Stimulated activated CD8-positive, alpha-beta memory T cell treated with anti-CD3 and anti-CD28 coated beads, Interleukin-12 subunit alpha, Interleukin-12 subunit beta, amount 100 ng/mL, for 24 hours (primary cell): ENCODE results near the gene SPON1.

Experiments used
- DNase-seq: peaks from one replicate; pipeline ENCODE4 v3.0.0-alpha.2; 2020; ENCODE audit errors: extremely low read depth

Gene SPON1

DNA sequence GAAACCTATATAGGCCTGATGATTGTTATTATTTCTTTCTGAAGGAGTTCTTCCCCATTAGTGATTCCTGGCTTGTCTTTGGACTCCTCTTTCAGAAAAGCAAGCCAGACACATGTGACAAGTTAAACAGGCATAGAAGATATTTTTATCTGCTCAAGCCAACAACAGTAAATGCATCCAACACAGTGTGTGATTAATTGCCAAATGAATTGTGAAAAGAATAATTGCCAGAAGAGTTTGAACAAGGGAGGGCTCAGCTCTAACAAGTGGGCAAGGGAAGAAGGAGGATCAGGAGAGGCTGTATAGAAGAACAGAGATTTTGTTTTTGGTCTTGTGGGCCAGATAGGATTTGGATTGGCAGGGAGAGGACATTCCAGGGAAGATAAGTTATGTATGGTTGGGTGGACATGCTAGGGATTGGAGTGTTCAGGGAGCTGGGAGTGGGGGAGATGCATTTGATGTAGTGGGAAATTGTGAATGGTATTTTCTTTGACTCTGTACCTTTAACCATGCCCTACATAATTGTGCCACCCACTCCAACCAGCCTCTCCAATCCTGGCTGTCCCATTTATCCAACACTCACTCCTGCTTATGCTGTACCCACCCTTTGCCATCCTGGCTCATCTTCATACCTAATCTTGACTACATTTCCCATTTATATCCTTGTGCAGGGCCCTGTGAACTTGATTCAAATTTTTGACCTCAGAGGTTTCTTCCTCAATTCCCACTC, 223.7 kb downstream of the SPON1 start:
- no peak for DNase-seq

DNA sequence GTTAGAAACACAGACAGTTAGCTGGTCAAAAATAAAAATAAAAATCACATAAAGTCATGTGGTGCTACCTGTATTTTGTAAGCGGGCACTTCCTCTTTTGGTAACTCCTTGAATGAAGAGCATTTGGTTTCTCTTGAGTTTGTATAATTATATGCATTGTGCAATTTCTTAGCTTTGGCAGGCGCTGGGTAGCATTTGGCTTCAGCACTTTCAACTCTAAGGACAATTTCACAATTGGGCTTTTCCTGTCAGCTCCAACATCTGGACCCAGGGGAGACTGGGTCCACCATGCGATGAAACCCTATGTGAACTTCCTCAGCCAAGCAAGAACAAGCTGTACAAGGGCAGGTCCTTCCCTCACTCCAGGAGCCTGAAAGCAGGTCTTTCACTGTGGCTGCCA, 227.4 kb downstream of the SPON1 start:
- no peak for DNase-seq

DNA sequence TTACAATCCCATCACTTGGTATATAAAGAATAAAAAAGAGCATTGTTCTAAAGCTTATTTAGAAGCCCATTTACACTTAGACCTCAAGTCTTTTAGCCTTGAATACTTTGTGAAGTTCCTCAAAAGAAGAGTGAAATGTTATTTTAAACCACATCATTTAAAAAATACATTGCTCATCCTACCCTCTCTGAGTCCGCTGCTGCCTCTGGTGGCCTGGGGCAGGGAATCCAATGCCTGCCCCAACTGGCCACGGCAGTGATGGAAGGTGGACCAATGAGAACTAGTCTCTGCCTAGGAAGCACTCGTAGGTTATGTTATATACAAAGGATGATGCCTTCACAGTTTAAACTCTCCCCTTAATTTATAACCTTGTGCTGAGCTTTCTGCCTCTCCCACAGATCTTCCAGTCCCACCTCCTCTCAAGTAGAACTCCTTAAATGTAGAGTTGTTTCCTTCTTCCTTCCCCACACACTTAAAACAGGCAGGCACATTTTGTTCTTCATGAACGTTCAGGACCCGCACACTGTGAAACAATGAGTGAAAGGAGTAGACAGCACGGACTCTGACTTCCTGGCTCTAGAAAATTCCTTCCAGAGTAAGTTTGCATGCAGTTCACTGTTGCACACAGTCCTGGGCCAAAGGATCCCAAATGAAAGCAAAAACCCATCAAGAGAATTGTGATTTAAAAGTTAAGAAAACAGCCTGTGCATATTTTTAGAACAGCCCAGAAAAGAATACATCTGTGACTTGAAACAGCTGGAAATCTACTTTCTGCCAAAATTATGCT, 228.7 kb downstream of the SPON1 start:
- DNase-seq, result no peak

DNA sequence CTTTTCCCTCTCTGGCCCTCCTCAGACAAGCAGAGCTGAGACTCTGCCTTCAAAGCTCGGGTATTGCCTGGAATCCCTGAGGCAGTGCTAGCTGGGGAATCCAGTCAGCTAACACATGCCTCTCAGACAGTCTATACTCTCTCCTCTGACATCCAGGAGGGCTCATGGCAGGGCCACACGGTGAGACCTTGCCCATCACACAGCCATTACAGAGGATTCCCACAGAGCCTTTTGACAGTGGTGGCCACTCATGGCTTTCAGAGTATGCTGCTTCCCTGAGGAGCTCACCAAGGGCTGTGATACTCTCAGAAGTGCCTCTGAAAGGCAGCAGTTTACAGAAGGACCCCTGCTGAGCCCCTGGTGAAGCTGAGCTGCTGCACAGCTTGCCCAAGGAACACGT, 231.1 kb downstream of the SPON1 start:
- DNase-seq, result no peak

DNA sequence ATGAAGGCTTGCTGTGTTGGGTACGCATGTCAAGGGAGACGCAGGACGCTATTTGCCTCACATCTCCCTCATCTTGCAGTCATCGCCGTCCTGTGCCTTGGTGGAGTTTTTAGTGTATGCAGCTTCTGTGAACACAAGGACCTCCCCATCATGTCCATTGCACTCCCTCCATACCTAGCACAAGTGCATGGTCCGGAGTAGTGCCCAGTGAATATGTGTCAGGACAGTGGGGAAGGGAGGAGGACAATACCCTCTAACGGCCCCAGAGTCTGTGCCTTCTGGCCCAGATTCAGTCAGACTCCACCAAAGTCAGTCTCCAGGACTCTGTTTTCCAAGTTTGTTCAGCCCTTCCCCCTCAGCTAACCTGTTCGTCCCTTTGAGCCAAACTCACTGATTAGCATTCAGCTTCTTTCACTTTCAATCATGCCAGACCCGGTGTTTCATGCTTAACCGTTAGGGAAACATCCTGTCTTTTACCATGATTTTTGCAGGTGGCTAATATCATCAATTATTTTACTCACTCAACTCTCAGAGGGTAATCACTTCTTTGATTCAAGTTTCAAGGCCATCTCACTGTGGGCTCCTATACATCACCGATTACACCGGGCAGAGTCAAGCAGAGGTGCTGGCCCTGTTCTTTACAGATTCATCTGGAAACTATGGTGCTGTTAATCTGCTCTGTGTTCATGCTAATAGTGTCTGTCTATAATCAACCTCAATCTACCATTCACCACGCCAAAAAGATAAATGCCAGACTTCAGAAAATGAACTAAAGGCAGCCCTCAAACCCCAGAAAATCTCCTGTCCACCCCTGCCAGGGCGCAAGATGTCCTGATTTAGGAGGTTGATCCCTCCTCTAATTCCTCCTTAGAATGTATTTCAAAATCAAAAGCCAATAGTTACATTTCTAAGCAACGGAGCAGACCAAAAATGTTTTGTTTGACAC, 240.0 kb downstream of the SPON1 start:
- DNase-seq, result no peak

DNA sequence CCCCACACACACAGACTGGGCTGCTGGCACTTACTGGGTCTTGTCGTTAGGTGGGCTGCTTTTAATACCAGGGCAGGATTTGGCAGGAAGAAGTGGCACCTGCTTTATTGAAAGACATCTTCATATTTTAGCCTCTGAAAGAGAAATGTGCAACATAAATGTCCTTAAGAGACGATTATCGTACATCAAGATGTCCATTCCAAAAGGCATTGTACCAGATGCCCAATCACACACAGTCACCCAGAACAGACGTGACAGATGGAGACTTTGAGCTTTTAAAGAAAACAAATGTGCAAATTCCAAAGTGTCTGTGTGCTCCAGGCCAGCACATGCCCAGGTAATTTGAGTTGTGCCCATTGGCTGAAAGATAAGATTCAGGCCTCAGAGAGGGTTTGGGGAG, 240.8 kb downstream of the SPON1 start:
- no peak for DNase-seq

DNA sequence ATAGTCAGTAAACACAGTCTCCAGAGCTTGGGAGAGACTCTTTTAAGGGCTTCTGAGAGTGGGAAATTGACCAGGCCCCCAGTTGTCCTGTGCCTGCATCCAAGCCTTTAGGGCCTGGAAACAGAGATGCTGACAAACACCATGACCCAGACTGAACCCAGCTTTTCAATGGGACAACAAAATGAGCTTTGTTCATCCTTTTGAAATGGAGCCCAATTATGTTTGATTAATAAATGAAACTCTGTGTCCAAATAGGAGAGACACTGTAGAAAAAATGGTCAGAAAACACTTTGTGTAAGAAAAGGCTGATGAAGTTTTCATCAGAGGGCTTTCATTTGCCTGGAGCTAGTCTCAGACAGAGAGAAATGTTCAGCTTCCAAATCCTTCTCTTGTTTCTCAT, 250.5 kb downstream of the SPON1 start:
- no peak for DNase-seq

DNA sequence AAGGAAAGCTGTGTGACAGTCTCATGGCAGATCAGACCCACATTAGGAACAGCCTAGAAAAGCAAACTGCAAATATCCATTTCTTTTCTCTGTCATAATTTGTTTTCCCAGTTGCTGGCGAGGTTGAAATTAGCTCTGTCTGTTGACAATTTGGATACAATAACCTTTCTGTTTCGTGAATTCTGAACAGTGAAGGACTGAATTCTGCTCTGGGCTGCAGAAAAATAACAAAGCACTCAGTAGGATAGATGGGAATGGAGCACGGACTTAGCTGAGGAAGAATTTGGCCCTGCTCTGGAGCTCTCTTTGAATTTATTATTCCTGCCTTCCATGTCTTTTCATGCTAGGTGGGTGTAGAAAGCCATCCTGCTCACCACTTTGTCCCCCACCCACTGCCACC, 256.2 kb downstream of the SPON1 start:
- DNase-seq, result no peak

DNA sequence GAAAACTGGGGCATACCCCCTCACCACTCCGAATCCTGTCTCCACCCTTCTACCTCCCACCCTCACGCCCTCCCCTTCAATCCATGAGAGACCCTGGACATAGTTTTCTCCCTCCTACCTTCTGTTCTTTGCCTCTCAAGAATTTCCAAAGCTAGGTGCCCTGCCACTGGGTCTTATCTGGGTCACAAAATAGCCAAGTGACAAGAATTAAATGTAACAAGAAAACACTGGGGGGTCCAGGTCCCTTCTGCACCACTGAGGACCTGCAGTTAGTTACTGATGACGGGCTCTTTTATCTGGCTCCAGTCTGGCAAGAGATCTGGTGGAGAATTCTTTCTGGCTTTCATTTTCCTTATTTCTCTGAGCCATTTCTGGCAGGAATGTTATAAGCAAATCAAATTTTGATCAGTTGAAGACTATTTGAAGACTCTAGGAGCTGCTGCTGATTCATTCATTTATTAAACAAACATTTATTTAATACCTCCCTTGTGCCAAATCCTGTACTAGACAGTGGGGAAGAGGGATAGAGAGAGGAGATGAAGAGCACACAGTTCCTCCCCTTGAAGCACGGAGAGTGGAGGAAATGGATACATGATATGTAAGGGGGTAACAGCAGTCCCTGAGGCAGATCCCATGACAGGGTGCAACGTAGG, 261.2 kb downstream of the SPON1 start:
- DNase-seq, result no peak

DNA sequence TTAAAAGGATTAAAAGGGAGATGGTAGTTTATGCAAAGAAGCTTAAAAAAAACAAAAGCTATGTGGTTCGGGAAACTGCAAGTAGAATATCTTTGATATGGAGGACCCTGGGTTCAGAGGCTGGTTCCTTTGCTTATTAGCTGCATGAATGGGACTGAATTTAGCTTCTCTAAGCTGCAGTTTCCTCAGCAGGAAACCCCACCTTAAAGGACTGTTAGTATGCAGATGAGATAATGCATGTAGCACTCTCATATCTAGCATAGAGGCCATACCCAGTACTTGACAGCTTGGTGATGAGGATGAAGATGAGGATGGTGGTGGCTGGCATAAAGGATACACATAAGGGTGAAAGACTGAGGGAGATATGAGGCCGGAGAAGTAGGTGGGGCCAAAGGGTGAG, 261.9 kb downstream of the SPON1 start:
- DNase-seq, result no peak

DNA sequence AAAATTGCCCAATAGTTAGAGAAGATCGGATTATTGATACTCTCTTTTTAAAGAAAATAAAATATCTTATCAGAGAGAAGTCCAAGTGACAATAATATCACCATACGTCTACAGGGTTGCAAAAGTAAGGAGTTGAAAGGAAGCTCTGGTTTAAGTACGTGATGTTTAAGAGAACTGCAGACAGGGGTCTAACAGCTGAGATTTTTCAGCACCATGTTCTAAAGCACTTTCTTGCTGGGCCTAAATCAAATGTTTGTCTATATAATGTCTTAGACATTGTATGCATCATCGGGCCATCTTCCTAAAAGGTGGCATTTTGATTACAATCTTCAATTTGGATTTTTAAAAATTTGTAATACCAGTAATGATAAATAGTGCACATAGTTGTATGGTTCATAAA, 263.1 kb downstream of the SPON1 start:
- DNase-seq, result no peak

DNA sequence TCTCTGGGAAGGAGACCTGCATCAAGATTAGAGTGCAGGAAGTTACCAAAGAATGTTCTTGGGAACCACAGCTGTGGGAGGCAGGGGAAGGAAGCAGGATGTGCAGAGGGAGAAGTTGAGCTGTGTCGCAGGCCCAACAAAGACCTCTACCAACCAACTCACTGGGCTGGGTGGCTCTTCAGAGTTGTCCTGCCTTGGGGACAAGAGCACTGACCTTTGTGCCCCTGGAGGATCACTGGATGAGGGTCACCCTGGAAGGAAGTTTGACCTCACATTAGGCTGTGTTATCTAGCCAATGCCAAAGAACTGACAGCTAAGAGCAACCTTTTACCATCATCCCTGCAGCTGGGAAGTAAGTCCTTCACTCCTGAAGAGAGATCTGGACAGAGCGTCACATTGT, 265.8 kb downstream of the SPON1 start:
- no peak for DNase-seq

DNA sequence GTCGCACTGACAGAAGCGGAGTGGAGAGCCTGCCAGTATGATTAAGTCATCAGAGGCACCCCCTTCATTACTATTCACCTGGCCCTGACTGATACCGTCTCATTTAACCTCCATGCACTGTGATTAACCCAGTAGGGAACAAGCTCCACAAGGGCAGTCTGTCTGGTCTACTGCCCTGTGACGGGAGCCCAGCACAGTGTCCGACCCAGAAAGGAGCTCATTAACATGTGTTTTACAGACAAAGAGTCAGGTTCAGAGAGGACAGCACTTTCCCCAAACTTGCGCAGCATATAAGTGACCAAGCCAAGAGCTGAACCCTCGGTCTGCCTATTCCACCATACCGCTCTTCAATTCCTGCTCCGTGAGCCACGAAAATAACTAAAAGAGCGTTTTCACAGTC, 266.9 kb downstream of the SPON1 start:
- DNase-seq, result no peak

DNA sequence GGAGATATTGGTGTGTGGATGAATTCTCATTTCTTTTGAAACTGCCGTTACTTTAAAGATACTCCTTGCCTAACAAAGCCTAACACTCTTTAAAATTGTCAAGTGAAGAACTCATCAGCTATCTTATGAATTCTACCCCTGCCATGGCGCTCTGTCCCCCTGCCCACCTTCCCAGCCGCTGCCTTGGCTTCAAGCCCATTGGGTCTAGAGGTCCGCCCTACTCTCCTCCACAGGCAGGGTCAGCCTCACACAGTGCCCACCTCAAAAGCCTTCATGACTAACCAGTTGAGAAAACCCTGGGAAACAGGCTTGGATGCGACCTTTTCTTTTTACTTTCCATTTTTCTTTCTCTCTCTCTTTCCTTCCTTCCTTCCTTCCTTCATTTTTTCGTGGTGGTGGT, 267.9 kb downstream of the SPON1 start:
- no peak for DNase-seq

DNA sequence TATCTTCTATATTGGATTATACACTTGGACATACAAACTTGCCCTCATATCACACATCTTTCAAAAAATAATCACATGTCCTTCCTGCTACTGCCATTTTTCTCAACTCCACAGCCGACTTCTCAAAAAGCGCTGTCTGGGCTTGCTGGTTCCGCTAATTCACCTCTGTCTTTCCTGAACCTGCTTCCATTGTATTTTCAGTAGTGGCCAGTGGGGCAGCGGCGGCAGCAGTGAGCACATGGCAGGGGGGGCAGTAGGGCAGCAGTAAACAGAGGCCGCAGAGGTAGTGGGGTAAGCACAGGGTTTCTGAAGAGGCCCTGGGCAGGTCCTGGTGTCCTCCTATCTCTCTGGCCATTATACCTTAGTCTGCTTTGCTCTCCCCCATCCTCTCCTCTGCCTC, 270.1 kb downstream of the SPON1 start:
- DNase-seq, result no peak

DNA sequence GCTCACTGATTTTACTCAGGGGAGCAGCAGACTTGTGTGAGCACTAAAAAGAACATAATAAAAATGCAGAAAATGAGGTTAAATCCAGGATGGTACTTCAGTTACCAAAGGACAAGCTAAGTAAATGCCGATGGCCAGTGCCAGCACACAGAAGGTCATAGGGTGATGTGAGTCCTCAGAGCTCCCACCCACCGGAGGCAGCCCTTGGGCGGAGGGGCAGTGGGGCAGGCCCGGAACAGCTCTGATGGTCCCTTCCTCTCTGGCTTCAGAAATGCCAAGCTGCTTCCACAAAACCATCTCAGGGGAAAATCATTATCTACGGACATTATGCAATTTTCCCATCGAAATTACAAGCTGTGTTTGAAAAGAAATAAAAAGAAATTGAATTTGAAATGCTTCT, 271.9 kb downstream of the SPON1 start:
- no peak for DNase-seq

DNA sequence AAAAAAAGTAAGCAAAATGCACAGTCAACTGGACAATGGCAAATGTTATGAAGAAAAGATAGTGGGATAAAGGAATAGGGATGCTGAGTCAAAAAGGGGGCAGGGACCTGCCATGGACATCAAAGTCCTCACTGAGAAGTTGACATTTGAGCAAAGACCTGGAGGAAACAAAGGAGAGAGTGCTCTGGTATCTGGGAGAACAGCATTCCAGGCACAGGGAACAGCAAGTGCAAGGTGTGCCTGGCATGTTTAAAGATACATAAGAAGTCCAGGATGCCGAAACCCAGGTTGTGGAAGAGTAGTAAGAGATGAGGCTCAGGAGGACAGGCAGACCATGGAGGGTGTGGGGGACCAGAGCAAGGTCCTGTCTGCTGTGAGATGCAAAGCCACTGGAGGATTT, 273.2 kb downstream of the SPON1 start:
- no peak for DNase-seq

DNA sequence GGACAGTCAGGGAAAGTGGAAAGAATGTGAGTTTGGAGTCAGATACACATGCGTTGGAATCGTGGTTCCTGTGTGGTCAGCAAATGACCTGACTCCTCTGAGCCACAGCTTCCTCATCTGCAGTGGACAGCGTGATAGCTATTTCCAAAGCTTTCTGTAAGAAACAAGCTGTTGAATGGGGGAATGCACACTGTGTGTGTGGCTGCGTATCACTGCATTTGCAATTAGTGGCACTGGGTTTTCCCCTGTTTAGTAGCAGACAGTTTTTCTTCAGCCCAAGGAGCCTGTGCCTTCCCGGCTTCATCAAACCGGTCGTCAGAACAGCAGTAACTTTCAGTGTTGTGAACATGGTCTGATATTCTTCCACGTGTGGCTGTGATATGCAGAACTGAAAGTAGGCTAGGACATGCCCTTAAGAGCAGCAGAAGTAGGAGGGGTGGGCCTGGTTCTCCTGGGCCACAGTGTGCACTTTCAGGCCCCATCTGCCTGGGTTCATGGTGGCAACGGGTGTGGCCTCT, 275.0 kb downstream of the SPON1 start:
- no peak for DNase-seq

DNA sequence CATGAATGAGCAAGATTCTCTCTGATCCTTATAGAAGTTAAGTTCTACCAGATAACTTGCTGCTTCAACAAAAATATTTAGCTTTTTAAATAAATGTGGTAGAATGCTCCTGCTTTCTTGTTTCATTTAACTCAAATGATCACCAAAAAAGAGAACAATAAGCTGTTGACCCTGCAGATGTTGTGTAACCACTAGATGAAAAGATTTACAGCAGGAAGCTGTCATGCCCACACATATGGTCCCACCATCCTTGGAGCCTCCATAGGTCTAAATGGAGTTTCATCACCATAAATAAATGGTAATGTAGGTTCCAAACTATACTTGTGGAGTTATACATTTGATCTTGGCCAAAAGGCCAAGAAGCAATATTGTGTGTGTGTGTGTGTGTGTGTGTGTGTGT, 277.7 kb downstream of the SPON1 start:
- no peak for DNase-seq

DNA sequence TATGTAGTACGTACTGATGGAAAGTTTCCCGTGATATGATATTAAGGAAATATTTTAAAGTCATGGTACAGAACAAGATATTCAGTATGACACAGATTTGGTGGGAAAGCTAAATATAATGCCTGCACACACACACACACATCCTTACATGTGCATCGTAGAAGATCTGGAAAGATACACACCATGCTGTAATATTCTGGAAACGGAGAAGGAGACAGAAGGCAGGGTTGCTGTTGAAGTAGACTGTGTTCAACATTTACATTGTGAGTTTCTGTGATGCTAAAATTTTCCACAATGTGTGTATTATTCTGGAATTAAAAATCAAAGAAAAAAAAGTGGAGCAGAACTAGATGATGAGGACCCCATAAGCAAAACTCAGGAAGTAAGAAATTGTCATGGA, 278.4 kb downstream of the SPON1 start:
- DNase-seq, result no peak

DNA sequence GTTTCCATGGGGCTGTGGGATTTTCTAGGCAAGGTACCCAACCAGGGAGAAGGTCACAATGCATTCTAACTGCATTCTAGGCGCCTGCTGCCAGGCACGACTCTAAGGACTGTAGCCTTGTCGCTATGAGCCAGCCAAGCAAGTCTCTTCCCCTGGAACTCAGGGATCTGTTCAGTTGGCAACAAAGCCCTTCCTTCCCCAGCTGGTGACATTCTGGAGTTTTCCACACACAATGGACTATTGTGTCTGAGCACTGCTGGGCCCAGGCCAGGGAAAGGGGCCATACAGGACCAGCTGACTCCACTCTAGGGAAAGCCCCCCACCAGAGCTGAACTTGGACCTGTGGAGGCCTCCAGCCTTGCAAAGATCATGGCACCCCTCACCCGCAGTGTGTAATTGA, 279.7 kb downstream of the SPON1 start:
- no peak for DNase-seq

DNA sequence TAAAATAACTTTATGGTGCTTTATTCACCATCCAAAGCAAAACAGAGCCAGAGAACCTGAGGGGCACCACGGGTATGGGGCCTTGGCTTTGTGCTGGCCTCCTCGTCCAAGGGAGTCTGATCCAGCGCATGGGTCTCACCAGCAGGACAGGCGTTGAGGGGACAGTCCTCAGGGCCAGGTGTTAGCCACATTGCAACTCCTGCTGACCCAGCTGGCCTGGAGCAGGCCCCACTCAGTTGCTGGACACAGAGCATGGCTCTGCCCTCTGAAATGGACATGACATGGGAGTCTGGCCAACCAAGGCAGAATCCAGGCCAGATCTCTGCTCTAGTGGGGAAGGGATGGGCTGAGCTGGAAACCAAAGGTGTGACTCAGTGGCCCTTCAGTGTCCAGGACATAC, 280.2 kb downstream of the SPON1 start:
- DNase-seq, result no peak
